Inflammatory macrophage treated with lipopolysaccharide for 4 hours (primary cell): ENCODE measurements around the gene QSOX1.

Source experiments
- DNase-seq: peaks from one replicate; pipeline ENCODE4 v3.0.0-alpha.2; 2020

QSOX1 gene

GRCh38 chr1:180238675-180239074 is 84.0 kb downstream of the QSOX1 start:
- no peak for DNase-seq

GRCh38 chr1:180239145-180240096 is 84.8 kb downstream of the QSOX1 start:
- DNase-seq, result no peak

GRCh38 chr1:180241716-180242544 is 87.3 kb downstream of the QSOX1 start:
- DNase-seq, result no peak

DNA sequence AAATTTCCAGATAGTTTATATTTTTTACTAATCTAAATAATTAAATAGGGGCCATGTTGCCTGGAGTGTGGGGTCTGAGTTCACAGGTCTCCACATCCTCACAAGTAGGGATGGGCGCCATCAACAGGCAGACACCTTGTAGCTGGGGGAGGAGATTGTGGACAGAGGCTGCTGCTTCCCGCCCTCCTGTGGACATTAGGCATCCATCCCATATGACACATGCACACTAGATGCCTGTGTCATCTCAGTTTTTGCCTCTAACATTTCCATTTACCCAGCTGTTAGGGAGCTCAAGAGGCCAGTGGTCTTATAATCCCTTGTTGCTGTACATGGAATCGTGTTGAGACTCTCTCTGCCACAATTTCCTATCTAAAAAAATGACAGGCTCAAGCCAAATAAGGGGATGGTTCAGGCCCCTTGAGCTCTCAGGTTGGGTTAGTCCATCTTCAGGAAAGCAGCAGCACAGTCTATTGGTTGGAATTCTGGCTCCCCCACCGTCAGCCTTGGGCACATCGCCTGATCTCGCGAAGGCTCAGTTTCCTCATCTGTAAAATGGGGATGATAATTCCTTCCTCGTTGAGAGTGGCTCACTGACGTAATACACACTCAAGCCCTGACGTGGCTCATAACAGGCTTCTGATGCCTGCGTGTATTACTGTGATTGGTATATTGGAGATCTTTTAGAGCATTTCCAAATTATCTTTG is 89.0 kb downstream of the QSOX1 start:
- DNase-seq, result no peak

GRCh38 chr1:180244840-180245239 is 90.2 kb downstream of the QSOX1 start:
- DNase-seq, result no peak

- DNase-seq, result no peak
Observed at GRCh38 chr1:180246579-180246978, 91.9 kb downstream of the QSOX1 start.

DNA sequence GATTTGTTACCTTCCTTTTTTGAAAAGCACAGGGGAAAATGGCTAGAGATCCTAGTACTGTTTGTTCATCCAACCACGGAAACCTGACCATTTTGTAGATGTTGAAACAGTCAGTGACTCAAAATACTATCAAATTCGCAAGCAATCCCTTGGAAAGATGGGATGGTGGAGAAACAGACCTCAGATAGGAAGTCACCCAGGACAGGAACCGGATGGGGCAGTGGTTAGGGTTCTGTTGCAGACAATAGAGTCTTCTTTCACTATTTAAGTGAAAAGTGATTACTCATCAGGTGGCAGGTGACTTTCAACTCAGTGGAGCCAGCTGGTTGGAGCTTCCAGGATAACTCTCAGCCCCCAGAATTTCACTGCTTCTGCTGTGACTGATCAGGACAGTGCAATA is 92.4 kb downstream of the QSOX1 start:
- no peak for DNase-seq

- no peak for DNase-seq
Observed at GRCh38 chr1:180247580-180247979, 92.9 kb downstream of the QSOX1 start.

DNA sequence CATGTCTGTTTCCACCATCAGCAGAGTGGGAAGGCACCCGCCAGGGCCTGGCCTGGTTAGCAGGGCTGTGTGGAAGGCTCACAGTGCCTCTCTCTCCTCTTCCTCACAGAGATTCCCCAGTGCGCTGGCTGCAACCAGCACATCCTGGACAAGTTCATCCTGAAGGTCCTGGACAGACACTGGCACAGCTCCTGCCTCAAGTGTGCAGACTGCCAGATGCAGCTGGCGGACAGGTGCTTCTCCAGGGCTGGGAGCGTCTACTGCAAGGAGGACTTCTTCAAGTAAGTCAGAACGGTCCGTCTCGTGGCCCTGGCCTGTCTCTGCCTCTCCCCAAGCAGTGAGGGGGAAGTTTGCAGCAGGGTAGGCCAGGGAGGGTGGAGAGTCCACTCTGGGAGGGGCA is 93.5 kb downstream of the QSOX1 start:
- DNase-seq, result no peak

DNA sequence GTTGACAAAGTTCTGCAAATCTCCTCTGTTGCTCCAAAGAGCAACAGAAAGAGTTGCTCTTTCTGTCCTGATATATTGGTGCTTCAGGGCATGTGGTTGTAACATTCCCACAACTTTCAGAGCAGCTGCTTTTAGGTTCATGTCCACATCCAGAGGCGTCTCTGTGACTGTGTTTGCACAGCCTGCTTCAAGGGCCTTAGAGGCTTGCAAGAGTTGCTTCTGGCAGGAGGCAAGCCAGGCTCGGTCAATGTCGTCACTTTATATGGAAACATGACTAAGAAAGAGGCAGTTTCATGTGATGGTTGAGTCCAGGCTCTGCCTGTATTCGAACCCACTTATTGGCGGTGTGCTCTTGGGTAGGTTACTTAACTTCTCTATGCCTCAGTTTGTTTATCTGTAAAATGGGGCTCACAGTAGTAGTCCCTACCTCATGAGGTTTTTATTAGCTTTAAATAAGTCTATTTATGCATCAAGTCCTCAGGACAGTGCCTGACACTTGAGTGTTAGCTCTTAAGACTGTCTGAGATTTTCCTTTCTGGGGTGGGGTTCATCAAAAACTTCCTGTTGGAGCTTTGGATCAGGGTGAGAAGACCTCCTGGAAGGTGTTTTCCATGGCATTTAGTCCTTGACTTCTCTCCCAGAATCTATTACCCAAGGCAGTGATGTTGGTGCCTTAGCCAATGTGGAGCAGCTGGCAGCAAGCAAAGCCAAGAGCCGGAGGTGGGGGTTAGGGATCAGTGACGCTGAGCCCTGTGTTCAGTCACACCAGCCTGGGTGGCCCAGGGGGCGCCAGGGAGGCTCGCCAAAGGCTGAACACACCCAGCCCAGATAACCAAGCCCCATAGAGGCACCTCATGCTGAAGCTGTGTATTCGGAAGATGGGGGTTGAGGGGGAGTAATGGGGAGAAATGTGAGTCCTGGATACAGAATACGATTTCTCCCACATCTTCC is 94.3 kb downstream of the QSOX1 start:
- DNase-seq, result no peak

- no peak for DNase-seq
Observed at GRCh38 chr1:180249725-180250498, 95.2 kb downstream of the QSOX1 start.

DNA sequence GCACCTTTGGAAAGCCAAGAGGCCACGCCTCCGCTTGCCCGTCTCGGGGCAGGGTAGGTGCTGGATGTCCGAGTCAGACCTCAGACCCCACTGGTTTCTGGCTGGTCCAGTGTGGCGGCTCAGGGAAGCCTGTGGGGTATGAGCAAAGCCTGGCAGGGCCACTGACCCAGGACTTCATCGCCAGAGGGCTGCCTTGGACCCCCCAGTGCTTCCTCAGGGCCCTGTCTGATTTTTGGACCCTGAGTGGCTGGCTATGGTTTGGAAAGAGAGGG is 95.8 kb downstream of the QSOX1 start:
- DNase-seq, result no peak

- DNase-seq, result no peak
Observed at GRCh38 chr1:180250883-180251509, 96.3 kb downstream of the QSOX1 start.

GRCh38 chr1:180251526-180252305 is 97.0 kb downstream of the QSOX1 start:
- no peak for DNase-seq

DNA sequence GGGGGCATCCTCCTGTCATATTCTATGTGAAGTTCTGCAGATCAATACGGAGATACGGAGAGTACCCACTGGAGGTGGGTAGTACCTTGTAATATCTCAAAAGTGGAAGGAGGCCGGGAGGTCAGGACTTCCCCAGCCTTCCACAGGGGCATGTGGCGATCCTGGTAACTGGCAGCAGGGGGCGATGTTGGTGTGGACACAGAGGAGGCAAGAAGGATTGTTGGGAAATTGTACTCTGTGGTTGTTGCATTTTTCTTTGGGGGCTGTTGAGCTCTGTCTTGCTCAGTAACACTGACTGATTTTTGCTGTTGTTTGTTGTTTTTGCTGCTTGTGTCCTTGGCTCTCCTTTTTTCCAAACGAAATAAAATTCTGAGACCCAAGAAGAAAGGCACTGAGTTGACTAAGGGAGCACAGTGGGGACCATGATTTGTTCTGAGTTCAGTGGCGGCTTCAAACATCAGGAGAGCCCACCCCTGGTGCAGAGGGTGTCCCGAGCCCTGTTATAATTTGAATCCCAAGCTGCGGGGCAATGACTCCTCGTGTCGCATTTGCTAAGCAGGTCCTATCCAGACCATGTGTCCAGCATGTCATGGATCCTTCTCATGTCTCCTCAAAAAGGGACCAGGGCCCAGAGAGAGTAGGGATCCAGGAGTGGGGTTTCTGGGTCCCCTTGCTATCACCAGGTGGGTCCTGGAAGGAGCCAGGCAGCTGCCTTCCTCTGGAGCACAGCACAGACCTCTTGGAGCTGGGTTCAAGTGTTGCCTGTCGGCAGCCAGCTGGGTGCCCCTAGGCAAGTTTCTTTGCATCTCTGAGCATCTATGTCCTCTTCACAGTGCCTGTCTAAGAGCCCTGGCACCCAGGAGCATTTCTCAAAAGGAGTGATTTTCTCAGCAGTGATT is 98.2 kb downstream of the QSOX1 start:
- DNase-seq, result peak; percentile 84
